Measurements from ENCODE around the gene DGKI. TPM values are rescaled to one million over a fixed set of nuclear protein-coding genes. Genes with fewer than 3 reads are reported as not detected.
A peak's percentile ranks its signal among the peaks of the same experiment; 100 is the strongest.

Gene DGKI
- total RNA-seq, 1 donor from 2014 or later: 5.5 TPM

DNA sequence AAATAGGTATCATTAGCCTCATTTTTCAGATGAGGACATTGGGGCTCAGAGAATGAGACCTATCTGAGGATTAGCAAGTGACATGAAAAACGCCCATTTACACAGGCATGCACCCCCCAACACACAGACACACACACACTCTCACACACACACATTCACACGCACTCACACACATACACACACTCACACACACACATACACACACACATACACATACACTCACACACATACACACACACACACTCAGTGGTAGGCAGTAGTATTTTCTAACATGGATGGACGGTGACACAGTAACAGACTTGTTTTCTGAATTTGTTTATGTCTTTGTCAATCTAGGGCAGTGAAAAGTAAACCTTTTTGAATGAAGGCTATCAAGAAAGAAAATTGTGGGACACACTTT is 21.3 kb downstream of the DGKI start:
- H3K27ac ChIP-seq: no peak overlapping the region
- no peak overlapping the region for H3K4me3 Mint-ChIP-seq
- no peaks in the 10 kb centered on the region for H4K20me1 ChIP-seq (ENCODE audit: low read depth)
- DNase-seq (ENCODE audit: low spot score): no peak
- no peaks in the 10 kb centered on the region for H3K36me3 ChIP-seq
- H3K27me3 ChIP-seq: no peaks in the 10 kb centered on the region
- no peaks in the 10 kb centered on the region for H3K9me3 ChIP-seq (ENCODE audit: low read depth)
- H3K9me3 Mint-ChIP-seq: no peaks in the 10 kb centered on the region
- no peak overlapping the region for H2AFZ ChIP-seq (replicated peaks)
- TF ChIP-seq EZH2 (IDR thresholded peaks at IDR 0.05) (no peak), CTCF (IDR thresholded peaks at IDR 0.05) (no peak), EZH2phosphoT487 (IDR thresholded peaks at IDR 0.05) (no peak)
- H3K27ac Mint-ChIP-seq: no peak overlapping the region
- peaks cover 28% of the 10 kb centered on the region for H3K4me1 Mint-ChIP-seq
- no peak overlapping the region for H3K9ac ChIP-seq
- H3K36me3 Mint-ChIP-seq: no peaks in the 10 kb centered on the region
- no peak overlapping the region for H3K4me2 ChIP-seq
- no peak overlapping the region for H3K4me3 ChIP-seq
- H3F3A ChIP-seq (ENCODE audit: low read depth): peaks cover 20% of the 10 kb centered on the region
- peaks cover 19% of the 10 kb centered on the region for H3K4me1 ChIP-seq
- H3K79me2 ChIP-seq (ENCODE audit: low read depth): no peaks in the 10 kb centered on the region
- H3K27me3 Mint-ChIP-seq (ENCODE audit: insufficient read depth, low read depth): peaks cover 2% of the 10 kb centered on the region

- H2AFZ ChIP-seq (replicated peaks): peak overlapping the region; percentile 17
- peak overlapping the region; percentile 28 for H3K4me3 ChIP-seq
Measured at GRCh38 chr7:137820677-137821420, 25.9 kb downstream of the DGKI start.

DNA sequence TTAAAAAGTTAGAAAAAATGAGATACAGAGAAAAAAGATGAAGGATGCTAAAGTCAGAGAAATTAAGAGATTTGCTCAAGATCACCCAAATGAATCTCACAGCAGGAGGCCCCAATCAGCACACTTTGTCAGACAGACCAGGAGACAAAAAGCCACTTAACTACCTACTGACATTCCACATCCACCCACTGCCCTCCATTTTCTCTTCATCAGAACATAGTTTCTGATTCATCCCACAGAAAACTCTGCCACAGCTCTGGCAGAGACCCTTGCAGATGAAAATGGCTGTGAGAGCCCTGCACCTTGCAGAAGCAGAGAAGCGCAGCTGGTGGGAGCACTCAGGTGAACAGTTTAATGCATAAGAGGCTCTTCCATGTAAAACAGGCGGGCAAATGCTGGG is 26.6 kb downstream of the DGKI start:
- peak overlapping the region; percentile 74 for H3K27ac Mint-ChIP-seq
- H3K27ac ChIP-seq: peak overlapping the region; percentile 85

More at GRCh38 chr7:137820677-137821420, 25.9 kb downstream of the DGKI start:
- Mint-ChIP-seq H3K36me3 (no peaks in the 10 kb centered on the region), H3K27ac (peak overlapping the region; percentile 74), H3K4me1 (peaks cover 31% of the 10 kb centered on the region), H3K9me3 (no peaks in the 10 kb centered on the region), H3K27me3 (ENCODE audit: insufficient read depth, low read depth) (no peaks in the 10 kb centered on the region), H3K4me3 (peak overlapping the region; percentile 38)
- no peaks in the 10 kb centered on the region for H4K20me1 ChIP-seq (ENCODE audit: low read depth)
- peak overlapping the region; percentile 85 for H3K27ac ChIP-seq
- peaks cover 31% of the 10 kb centered on the region for H3F3A ChIP-seq (ENCODE audit: low read depth)
- H3K9ac ChIP-seq: no peak overlapping the region
- no peaks in the 10 kb centered on the region for H3K9me3 ChIP-seq (ENCODE audit: low read depth)
- peak overlapping the region; percentile 75 for H3K4me2 ChIP-seq
- no peaks in the 10 kb centered on the region for H3K79me2 ChIP-seq (ENCODE audit: low read depth)
- no peaks in the 10 kb centered on the region for H3K36me3 ChIP-seq
- H3K4me1 ChIP-seq: peaks cover 26% of the 10 kb centered on the region
- H3K27me3 ChIP-seq: no peaks in the 10 kb centered on the region
- DNase-seq (ENCODE audit: low spot score): peak; percentile 82
- no peak for TF ChIP-seq EZH2phosphoT487 (IDR thresholded peaks at IDR 0.05)

More for the DNA sequence above, 26.6 kb downstream of the DGKI start:
- no peak for TF ChIP-seq EZH2phosphoT487 (IDR thresholded peaks at IDR 0.05)
- no peak for TF ChIP-seq EZH2 (IDR thresholded peaks at IDR 0.05)
- TF ChIP-seq CTCF (IDR thresholded peaks at IDR 0.05): no peak
- H3K9me3 ChIP-seq (ENCODE audit: low read depth): no peaks in the 10 kb centered on the region
- peak overlapping the region; percentile 17 for H2AFZ ChIP-seq (replicated peaks)
- H3K27me3 ChIP-seq: no peaks in the 10 kb centered on the region
- Mint-ChIP-seq H3K27me3 (ENCODE audit: insufficient read depth, low read depth) (no peaks in the 10 kb centered on the region), H3K4me1 (peaks cover 28% of the 10 kb centered on the region), H3K36me3 (no peaks in the 10 kb centered on the region), H3K4me3 (no peak overlapping the region), H3K9me3 (no peaks in the 10 kb centered on the region)
- H3K9ac ChIP-seq: no peak overlapping the region
- H3K79me2 ChIP-seq (ENCODE audit: low read depth): no peaks in the 10 kb centered on the region
- H4K20me1 ChIP-seq (ENCODE audit: low read depth): no peaks in the 10 kb centered on the region
- H3K36me3 ChIP-seq: no peaks in the 10 kb centered on the region
- H3K4me1 ChIP-seq: peaks cover 26% of the 10 kb centered on the region
- H3F3A ChIP-seq (ENCODE audit: low read depth): peaks cover 31% of the 10 kb centered on the region
- peak; percentile 22 for DNase-seq (ENCODE audit: low spot score)
- H3K4me3 ChIP-seq: peak overlapping the region; percentile 28
- H3K4me2 ChIP-seq: peak overlapping the region; percentile 75

Data from neural progenitor cell (in vitro differentiated cells).